Measurements from ENCODE around the gene TENM3.

TENM3 gene

DNA sequence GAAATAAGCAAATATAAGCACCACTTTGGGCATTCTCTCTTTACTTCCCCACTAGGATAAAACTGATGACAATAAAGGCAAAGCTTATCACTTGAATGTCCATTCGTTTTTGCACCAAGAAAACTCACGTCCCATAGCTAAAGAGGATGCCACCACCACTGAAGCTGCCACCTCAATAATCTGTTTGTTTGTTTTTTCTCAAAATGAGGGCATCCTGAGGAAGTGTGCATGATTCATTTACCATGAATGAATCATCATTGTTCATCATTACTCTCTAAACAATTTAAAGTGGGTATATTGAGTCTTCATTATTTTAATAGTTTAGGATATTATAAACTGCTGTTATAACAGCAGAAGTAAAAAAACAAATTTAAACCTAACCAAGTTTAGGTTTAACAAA lies 505.7 kb downstream of the TENM3 start:
- no peaks in the 10 kb centered on the region for H3K36me3 ChIP-seq (ENCODE audit: control insufficient read depth, insufficient read depth, low read length)
- no peak for DNase-seq
- no peaks in the 10 kb centered on the region for H3K4me1 ChIP-seq (ENCODE audit: control insufficient read depth, insufficient read depth, low read length, poor library complexity, severe bottlenecking)
- no peak overlapping the region for H3K27ac ChIP-seq (ENCODE audit: insufficient read depth, low read length, poor library complexity, severe bottlenecking)
- no peaks in the 10 kb centered on the region for H3K9me3 ChIP-seq (ENCODE audit: control insufficient read depth, low read length)
- no peaks in the 10 kb centered on the region for H3K27me3 ChIP-seq (replicated peaks; ENCODE audit: control insufficient read depth, insufficient read depth, low read length, poor library complexity, severe bottlenecking)
- H3K4me3 ChIP-seq (ENCODE audit: insufficient read depth, low read depth, low read length, poor library complexity, severe bottlenecking), result no peak overlapping the region

DNA sequence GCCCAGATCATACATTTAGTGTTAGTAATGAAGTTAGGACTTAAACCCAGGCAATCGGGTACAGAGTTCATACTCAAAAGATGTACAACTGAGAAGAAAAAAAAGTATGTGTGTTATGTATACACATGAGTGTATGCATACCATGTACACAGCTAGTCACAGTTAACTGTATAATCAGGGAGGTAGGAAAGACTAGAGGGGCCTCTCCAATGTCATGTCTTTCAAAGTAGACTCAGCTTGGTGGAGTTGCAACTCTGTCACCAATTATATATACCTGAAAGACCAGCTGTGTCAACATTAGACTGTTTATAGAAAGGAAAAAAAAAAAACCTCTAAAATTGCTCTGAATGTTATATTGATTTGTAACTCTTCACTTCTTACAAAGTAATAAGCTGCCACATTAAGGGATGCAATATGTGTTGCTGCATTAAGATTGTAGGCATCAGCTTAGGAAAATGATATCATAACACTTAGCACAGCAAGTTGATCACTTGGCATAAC lies 506.5 kb downstream of the TENM3 start:
- Histone ChIP-seq H3K4me3 (ENCODE audit: insufficient read depth, low read depth, low read length, poor library complexity, severe bottlenecking) (no peak overlapping the region), H3K36me3 (ENCODE audit: control insufficient read depth, insufficient read depth, low read length) (no peaks in the 10 kb centered on the region), H3K9me3 (ENCODE audit: control insufficient read depth, low read length) (no peaks in the 10 kb centered on the region), H3K4me1 (ENCODE audit: control insufficient read depth, insufficient read depth, low read length, poor library complexity, severe bottlenecking) (no peaks in the 10 kb centered on the region), H3K27me3 (replicated peaks; ENCODE audit: control insufficient read depth, insufficient read depth, low read length, poor library complexity, severe bottlenecking) (no peaks in the 10 kb centered on the region), H3K27ac (ENCODE audit: insufficient read depth, low read length, poor library complexity, severe bottlenecking) (no peak overlapping the region)
- DNase-seq, result no peak

DNA sequence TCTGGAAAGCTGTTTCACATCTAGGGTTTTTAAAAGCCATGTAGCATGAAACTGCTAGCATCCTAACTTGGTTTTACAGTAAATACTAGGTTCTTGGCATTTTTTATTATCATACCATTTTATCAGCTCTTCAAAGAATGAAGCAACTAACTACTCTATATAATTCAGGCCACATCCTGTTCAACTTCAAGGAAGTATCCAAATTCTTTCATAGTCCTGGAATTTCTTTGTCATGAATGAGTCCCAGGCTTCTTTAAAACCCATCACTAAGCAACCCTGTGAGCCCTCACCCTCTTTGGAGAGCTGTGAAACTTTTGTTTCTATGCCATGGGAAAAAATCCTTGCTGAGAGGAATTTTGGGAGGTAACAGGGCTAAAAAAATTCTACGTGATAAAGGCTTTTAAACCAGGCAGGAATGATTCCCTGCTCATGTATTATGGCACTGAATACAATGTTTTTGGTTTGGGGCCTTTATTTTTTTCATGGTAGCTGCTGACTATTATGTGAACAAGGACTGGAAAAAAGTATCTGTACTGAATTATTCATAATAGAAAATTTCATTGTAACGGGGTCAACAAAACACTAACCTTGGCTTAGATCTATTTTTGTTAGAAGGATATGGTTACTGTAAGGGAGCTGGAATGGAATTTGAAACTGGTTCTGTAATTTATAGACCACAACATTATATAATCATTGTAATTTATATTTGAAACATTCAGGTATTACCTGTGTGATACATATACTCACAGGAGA lies 509.1 kb downstream of the TENM3 start:
- H3K4me1 ChIP-seq (ENCODE audit: control insufficient read depth, insufficient read depth, low read length, poor library complexity, severe bottlenecking), result no peaks in the 10 kb centered on the region
- DNase-seq, result no peak
- no peaks in the 10 kb centered on the region for H3K9me3 ChIP-seq (ENCODE audit: control insufficient read depth, low read length)
- no peak overlapping the region for H3K4me3 ChIP-seq (ENCODE audit: insufficient read depth, low read depth, low read length, poor library complexity, severe bottlenecking)
- no peaks in the 10 kb centered on the region for H3K27me3 ChIP-seq (replicated peaks; ENCODE audit: control insufficient read depth, insufficient read depth, low read length, poor library complexity, severe bottlenecking)
- no peaks in the 10 kb centered on the region for H3K36me3 ChIP-seq (ENCODE audit: control insufficient read depth, insufficient read depth, low read length)
- H3K27ac ChIP-seq (ENCODE audit: insufficient read depth, low read length, poor library complexity, severe bottlenecking), result no peak overlapping the region

DNA sequence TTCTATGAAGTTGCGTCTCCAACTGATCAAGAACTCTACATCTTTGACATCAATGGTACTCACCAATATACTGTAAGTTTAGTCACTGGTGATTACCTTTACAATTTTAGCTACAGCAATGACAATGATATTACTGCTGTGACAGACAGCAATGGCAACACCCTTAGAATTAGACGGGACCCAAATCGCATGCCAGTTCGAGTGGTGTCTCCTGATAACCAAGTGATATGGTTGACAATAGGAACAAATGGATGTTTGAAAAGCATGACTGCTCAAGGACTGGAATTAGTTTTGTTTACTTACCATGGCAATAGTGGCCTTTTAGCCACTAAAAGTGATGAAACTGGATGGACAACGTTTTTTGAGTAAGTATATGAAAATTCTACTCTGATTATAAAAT lies 511.7 kb downstream of the TENM3 start:
- no peaks in the 10 kb centered on the region for H3K27me3 ChIP-seq (replicated peaks; ENCODE audit: control insufficient read depth, insufficient read depth, low read length, poor library complexity, severe bottlenecking)
- H3K9me3 ChIP-seq (ENCODE audit: control insufficient read depth, low read length), result no peaks in the 10 kb centered on the region
- DNase-seq, result no peak
- no peak overlapping the region for H3K4me3 ChIP-seq (ENCODE audit: insufficient read depth, low read depth, low read length, poor library complexity, severe bottlenecking)
- H3K4me1 ChIP-seq (ENCODE audit: control insufficient read depth, insufficient read depth, low read length, poor library complexity, severe bottlenecking), result no peaks in the 10 kb centered on the region
- H3K36me3 ChIP-seq (ENCODE audit: control insufficient read depth, insufficient read depth, low read length), result no peaks in the 10 kb centered on the region
- H3K27ac ChIP-seq (ENCODE audit: insufficient read depth, low read length, poor library complexity, severe bottlenecking), result no peak overlapping the region

DNA sequence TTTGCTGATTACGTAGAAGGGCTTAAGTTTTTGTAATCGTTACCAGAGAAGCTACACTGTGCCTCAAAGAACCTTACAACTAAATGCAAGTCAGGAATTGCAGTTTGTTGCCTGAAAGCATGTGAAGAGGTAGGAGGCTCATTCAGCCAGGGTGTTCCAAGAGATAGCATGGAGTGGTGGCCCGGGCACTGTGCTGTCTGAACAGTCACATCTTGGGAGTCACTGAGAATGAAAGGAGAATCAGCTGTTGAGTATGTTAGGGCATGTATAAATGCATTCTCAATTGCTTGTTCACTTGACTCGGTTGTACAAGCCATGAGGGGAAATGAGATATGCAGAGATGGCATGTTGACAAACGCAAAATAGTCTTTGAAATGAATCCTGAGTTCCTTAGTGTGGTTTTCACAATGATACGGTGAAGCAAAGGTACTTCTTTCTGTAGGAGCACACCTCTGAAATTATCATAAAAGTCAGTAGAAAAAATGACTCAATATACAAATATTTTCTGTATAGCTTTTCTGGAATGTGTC lies 513.0 kb downstream of the TENM3 start:
- Histone ChIP-seq H3K36me3 (ENCODE audit: control insufficient read depth, insufficient read depth, low read length) (no peaks in the 10 kb centered on the region), H3K4me3 (ENCODE audit: insufficient read depth, low read depth, low read length, poor library complexity, severe bottlenecking) (no peak overlapping the region), H3K27ac (ENCODE audit: insufficient read depth, low read length, poor library complexity, severe bottlenecking) (no peak overlapping the region), H3K27me3 (replicated peaks; ENCODE audit: control insufficient read depth, insufficient read depth, low read length, poor library complexity, severe bottlenecking) (no peaks in the 10 kb centered on the region), H3K9me3 (ENCODE audit: control insufficient read depth, low read length) (no peaks in the 10 kb centered on the region), H3K4me1 (ENCODE audit: control insufficient read depth, insufficient read depth, low read length, poor library complexity, severe bottlenecking) (no peaks in the 10 kb centered on the region)
- no peak for DNase-seq

DNA sequence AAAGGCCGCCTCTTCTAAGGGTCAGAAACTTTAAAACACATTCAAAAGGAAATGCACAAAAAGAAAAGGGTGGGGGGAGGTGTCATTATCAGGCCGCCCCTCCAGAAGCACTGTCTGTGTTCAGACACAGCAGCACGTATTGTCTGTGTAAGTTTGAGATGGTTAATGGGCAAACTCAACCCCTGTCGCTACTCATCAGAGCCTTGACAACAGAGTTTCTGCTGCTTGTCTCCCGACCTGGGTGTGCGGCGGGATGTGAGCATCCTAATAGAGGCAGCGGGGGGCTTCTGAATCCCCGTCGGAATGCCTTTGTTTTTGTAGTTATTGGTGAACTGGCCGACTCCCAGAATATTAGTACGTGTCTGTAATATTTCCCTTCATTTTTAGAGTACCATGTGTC lies 515.1 kb downstream of the TENM3 start:
- no peaks in the 10 kb centered on the region for H3K9me3 ChIP-seq (ENCODE audit: control insufficient read depth, low read length)
- H3K4me3 ChIP-seq (ENCODE audit: insufficient read depth, low read depth, low read length, poor library complexity, severe bottlenecking), result no peak overlapping the region
- no peaks in the 10 kb centered on the region for H3K27me3 ChIP-seq (replicated peaks; ENCODE audit: control insufficient read depth, insufficient read depth, low read length, poor library complexity, severe bottlenecking)
- no peak overlapping the region for H3K27ac ChIP-seq (ENCODE audit: insufficient read depth, low read length, poor library complexity, severe bottlenecking)
- no peaks in the 10 kb centered on the region for H3K36me3 ChIP-seq (ENCODE audit: control insufficient read depth, insufficient read depth, low read length)
- no peak for DNase-seq
- no peaks in the 10 kb centered on the region for H3K4me1 ChIP-seq (ENCODE audit: control insufficient read depth, insufficient read depth, low read length, poor library complexity, severe bottlenecking)

DNA sequence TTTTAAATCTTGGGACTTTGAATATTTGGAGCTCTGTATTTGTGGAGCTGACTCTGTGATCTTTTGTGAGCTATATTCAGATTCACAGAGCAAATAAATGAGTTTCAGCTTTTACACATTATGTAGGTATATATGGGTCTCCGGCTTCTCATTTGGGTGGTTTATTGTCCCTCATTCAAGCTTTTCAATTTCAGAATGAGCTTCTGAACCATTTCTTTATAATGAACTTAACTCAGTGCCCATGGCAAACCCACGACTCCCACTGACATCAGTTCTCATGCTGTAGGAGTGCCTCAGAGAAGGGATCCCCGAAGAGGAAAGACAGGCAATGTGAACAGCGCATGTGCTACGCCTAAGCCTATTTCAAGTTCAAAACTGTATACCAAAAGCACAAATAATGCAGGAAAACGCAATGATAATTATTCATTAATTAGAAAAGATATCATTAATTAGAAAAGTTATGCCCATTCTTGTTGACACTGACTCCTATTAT lies 517.4 kb downstream of the TENM3 start:
- H3K36me3 ChIP-seq (ENCODE audit: control insufficient read depth, insufficient read depth, low read length), result no peaks in the 10 kb centered on the region
- H3K27ac ChIP-seq (ENCODE audit: insufficient read depth, low read length, poor library complexity, severe bottlenecking), result no peak overlapping the region
- H3K9me3 ChIP-seq (ENCODE audit: control insufficient read depth, low read length), result no peaks in the 10 kb centered on the region
- no peaks in the 10 kb centered on the region for H3K27me3 ChIP-seq (replicated peaks; ENCODE audit: control insufficient read depth, insufficient read depth, low read length, poor library complexity, severe bottlenecking)
- H3K4me1 ChIP-seq (ENCODE audit: control insufficient read depth, insufficient read depth, low read length, poor library complexity, severe bottlenecking), result no peaks in the 10 kb centered on the region
- DNase-seq, result no peak
- no peak overlapping the region for H3K4me3 ChIP-seq (ENCODE audit: insufficient read depth, low read depth, low read length, poor library complexity, severe bottlenecking)

DNA sequence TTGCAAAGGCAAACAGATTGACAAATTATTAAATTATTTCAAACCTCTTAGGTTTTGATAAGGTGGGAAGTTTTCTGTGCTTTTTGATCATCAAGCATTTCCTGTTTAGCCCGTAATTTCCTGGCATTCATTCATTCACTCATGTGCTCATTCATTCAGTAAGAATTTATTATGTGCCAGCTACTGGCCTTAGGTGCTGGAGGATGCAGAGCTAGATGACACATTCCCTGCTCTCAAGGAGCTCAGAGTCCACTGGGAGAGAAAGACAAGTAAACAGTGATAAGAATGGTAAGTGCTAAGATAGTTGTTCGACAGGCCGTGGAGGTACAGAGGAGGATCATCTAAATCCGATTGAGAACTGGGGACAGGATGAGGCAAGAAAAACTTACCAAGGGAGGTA lies 520.9 kb downstream of the TENM3 start:
- no peak overlapping the region for H3K27ac ChIP-seq (ENCODE audit: insufficient read depth, low read length, poor library complexity, severe bottlenecking)
- no peaks in the 10 kb centered on the region for H3K27me3 ChIP-seq (replicated peaks; ENCODE audit: control insufficient read depth, insufficient read depth, low read length, poor library complexity, severe bottlenecking)
- no peaks in the 10 kb centered on the region for H3K9me3 ChIP-seq (ENCODE audit: control insufficient read depth, low read length)
- no peak overlapping the region for H3K4me3 ChIP-seq (ENCODE audit: insufficient read depth, low read depth, low read length, poor library complexity, severe bottlenecking)
- H3K4me1 ChIP-seq (ENCODE audit: control insufficient read depth, insufficient read depth, low read length, poor library complexity, severe bottlenecking), result no peaks in the 10 kb centered on the region
- DNase-seq, result no peak
- H3K36me3 ChIP-seq (ENCODE audit: control insufficient read depth, insufficient read depth, low read length), result no peaks in the 10 kb centered on the region

DNA sequence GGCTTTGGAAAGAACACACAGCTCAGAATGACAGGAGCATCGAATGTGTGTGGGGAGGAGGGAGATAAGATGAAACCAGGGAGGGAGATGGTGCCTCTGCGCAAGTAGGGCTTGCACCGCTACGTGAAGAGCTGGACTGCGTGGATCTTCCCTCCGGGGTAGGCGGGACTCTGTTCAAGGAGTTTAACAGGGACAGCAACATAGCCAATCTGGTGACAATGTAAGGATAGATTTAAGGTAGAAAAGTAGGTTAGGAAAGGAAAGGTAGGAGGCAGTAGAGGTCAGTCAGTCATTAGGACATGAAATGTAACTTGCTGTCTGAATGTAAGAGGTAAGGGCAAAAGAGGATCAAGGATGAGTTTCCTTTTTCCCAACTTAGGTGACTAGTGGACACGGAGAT lies 521.4 kb downstream of the TENM3 start:
- DNase-seq, result no peak
- H3K4me1 ChIP-seq (ENCODE audit: control insufficient read depth, insufficient read depth, low read length, poor library complexity, severe bottlenecking), result no peaks in the 10 kb centered on the region
- no peak overlapping the region for H3K27ac ChIP-seq (ENCODE audit: insufficient read depth, low read length, poor library complexity, severe bottlenecking)
- no peaks in the 10 kb centered on the region for H3K27me3 ChIP-seq (replicated peaks; ENCODE audit: control insufficient read depth, insufficient read depth, low read length, poor library complexity, severe bottlenecking)
- no peaks in the 10 kb centered on the region for H3K9me3 ChIP-seq (ENCODE audit: control insufficient read depth, low read length)
- no peak overlapping the region for H3K4me3 ChIP-seq (ENCODE audit: insufficient read depth, low read depth, low read length, poor library complexity, severe bottlenecking)
- H3K36me3 ChIP-seq (ENCODE audit: control insufficient read depth, insufficient read depth, low read length), result no peaks in the 10 kb centered on the region

DNA sequence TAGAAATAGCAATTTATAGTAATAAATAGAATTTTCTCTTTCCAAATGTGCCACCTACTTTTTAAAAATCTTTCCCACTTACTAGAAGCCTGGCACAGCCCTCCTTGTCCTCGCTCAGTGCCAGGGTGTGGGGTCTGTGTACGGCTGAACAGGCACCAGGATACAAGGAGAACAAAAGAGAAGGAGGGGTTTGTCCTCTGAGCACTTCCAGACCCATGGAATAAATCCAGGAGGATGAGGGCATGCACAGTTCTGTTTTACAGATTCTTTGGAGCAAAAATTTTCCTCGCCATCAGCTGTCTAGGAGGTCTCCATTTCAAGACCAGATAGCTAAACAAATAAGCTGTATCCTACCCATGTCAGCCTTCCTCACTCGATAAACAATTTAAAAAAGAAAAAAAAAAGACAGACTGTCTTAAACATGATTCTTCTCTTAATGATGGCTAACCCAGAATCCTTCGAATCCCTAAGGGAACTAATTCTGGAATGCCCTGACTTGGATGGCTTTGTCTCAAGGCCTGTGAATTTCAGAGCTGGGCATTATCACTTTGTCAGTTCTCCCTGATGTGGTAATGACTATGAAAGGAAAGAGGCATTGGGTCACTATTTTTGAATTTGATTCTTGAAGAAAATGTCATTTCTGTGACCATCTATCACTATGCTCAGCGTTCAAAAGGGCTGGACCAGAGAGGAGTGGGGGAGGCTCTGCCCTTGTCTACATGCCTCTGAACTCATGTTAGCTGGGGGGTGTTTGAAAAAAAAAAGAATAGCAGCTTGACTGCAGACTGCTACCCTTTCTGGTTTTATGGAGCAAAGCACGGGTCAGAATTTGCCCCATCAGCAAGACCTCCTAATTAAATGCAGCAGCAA lies 523.0 kb downstream of the TENM3 start:
- DNase-seq, result no peak
- Histone ChIP-seq H3K27ac (ENCODE audit: insufficient read depth, low read length, poor library complexity, severe bottlenecking) (no peak overlapping the region), H3K27me3 (replicated peaks; ENCODE audit: control insufficient read depth, insufficient read depth, low read length, poor library complexity, severe bottlenecking) (no peaks in the 10 kb centered on the region), H3K9me3 (ENCODE audit: control insufficient read depth, low read length) (no peaks in the 10 kb centered on the region), H3K36me3 (ENCODE audit: control insufficient read depth, insufficient read depth, low read length) (no peaks in the 10 kb centered on the region), H3K4me1 (ENCODE audit: control insufficient read depth, insufficient read depth, low read length, poor library complexity, severe bottlenecking) (no peaks in the 10 kb centered on the region), H3K4me3 (ENCODE audit: insufficient read depth, low read depth, low read length, poor library complexity, severe bottlenecking) (no peak overlapping the region)

All from effector memory CD4-positive, alpha-beta T cell (primary cell).